B cell (primary cell): ENCODE measurements around the gene NBPF4. TPM values are rescaled to one million over a fixed set of nuclear protein-coding genes. Genes with fewer than 3 reads are reported as not detected.

ENCODE experiments used
- ATAC-seq: fragments of 200-7000 bp; cut with Tn5 transposase; one replicate; pipeline ENCODE4 v1.10.0; 2021; ENCODE audit warnings: low read depth, mild to moderate bottlenecking, moderate number of reproducible peaks, moderate library complexity
- CTCF ChIA-PET: fragments of 350-600 bp; sonication (Branson Sonifier 250); formaldehyde crosslinking; loops from one replicate; lab custom pipeline; 2021; ENCODE audit warnings: antibody characterized with exemption, inconsistent platforms; lab: Charles Lee
- POLR2A ChIA-PET: fragments of 350-600 bp; sonication (Branson Sonifier 250); formaldehyde crosslinking; loops from one replicate; lab custom pipeline; 2021; ENCODE audit warnings: antibody characterized with exemption; lab: Charles Lee
- DNase-seq: peaks from one replicate; pipeline ENCODE4 v3.0.0; 2013
- H2AFZ ChIP-seq: 2 replicates; pipeline ENCODE4 v1.6.1; 2012; ENCODE audit warnings: mild to moderate bottlenecking, low read depth, low read length; ENCODE audit not compliant: insufficient read depth, poor library complexity, severe bottlenecking
- H3K27ac ChIP-seq, 2 donors: 1 replicate in 1 of 2; 2 replicates in 1 of 2; pipeline ENCODE4 v1.5.1; 2012 to 2013; ENCODE audit warnings: low read length in 2 of 2, mild to moderate bottlenecking in 2 of 2, moderate library complexity in 1 of 2
- H3K27me3 ChIP-seq, 4 experiments: fragments of 200-600 bp in 1 of 4; sonication (generic) in 1 of 4; replicated peaks in 1 of 4; 1 replicate in 2 of 4; 2 replicates in 2 of 4; pipeline versions ENCODE4 v1.6.1 to v1.7.0; 2013 to 2016; ENCODE audit warnings: low read length in 3 of 4, mild to moderate bottlenecking in 2 of 4, mixed read lengths in 1 of 4, moderate library complexity in 1 of 4; ENCODE audit not compliant: insufficient read depth in 4 of 4, control insufficient read depth in 3 of 4; ENCODE audit errors: control extremely low read depth in 1 of 4
- H3K36me3 ChIP-seq, 2 experiments: replicated peaks in 1 of 2; 1 replicate in 1 of 2; 2 replicates in 1 of 2; pipeline versions ENCODE4 v1.6.1 to v1.7.1; 2013; ENCODE audit warnings: low read length in 1 of 2; ENCODE audit not compliant: insufficient read depth in 2 of 2, control insufficient read depth in 1 of 2; ENCODE audit errors: control extremely low read depth in 1 of 2, extremely low read depth in 1 of 2
- H3K4me1 ChIP-seq, 2 donors: fragments of 200-600 bp in 1 of 2; sonication (generic) in 1 of 2; 1 replicate in 1 of 2; 2 replicates in 1 of 2; pipeline versions ENCODE4 v1.5.1 to v1.6.1; 2013 to 2017; ENCODE audit warnings: low read length in 2 of 2; ENCODE audit not compliant: control insufficient read depth in 2 of 2, insufficient read depth in 2 of 2
- H3K4me2 ChIP-seq: replicated peaks from 2 replicates; pipeline ENCODE3; 2012; ENCODE audit warnings: mild to moderate bottlenecking, low read depth, low read length; ENCODE audit not compliant: poor library complexity, severe bottlenecking
- H3K4me3 ChIP-seq, 5 experiments: fragments of 200-600 bp in 1 of 5; sonication (generic) in 1 of 5; 1 replicate in 3 of 5; 2 replicates in 2 of 5; pipeline versions ENCODE4 v1.5.1 to v1.7.0; 2011 to 2016; ENCODE audit warnings: low read length in 4 of 5, mild to moderate bottlenecking in 4 of 5, low read depth in 2 of 5, control low read depth in 1 of 5, moderate library complexity in 1 of 5; ENCODE audit not compliant: insufficient read depth in 1 of 5; ENCODE audit errors: control extremely low read depth in 1 of 5, extremely low read depth in 1 of 5
- H3K79me2 ChIP-seq: fragments of 200-600 bp; sonication (generic); one replicate; pipeline ENCODE4 v1.6.0; 2016; ENCODE audit warnings: low read length; ENCODE audit not compliant: control insufficient read depth, insufficient read depth
- H3K9ac ChIP-seq: fragments of 200-600 bp; sonication (generic); 2 replicates; pipeline ENCODE4 v1.6.1; 2017; ENCODE audit warnings: mild to moderate bottlenecking, low read length, moderate library complexity
- H3K9me3 ChIP-seq, 3 donors: one replicate each; pipeline versions ENCODE4 v1.6.1 to v1.7.1; 2013; ENCODE audit warnings: low read length in 2 of 3; ENCODE audit not compliant: control insufficient read depth in 2 of 3, insufficient read depth in 1 of 3; ENCODE audit errors: control extremely low read depth in 1 of 3
- H4K20me1 ChIP-seq: 2 replicates; pipeline ENCODE4 v1.6.0; 2012; ENCODE audit warnings: mild to moderate bottlenecking, low read length; ENCODE audit not compliant: insufficient read depth, control insufficient read depth, poor library complexity, severe bottlenecking
- H3K27ac Mint-ChIP-seq: one replicate; pipeline ENCODE4 v1.8.0; 2021; ENCODE audit warnings: mixed read lengths
- H3K27me3 Mint-ChIP-seq: one replicate; pipeline ENCODE4 v1.8.0; 2021; ENCODE audit warnings: mixed read lengths
- H3K4me1 Mint-ChIP-seq: one replicate; pipeline ENCODE4 v1.8.0; 2021; ENCODE audit warnings: mixed read lengths
- H3K4me3 Mint-ChIP-seq: one replicate; pipeline ENCODE4 v1.8.0; 2021; ENCODE audit warnings: mixed read lengths
- H3K9me3 Mint-ChIP-seq: one replicate; pipeline ENCODE4 v1.8.0; 2022; ENCODE audit warnings: mixed read lengths; ENCODE audit not compliant: insufficient read depth
- EZH2 ChIP-seq: IDR thresholded peaks from 2 replicates; pipeline ENCODE4 v1.6.1; 2012; ENCODE audit warnings: borderline replicate concordance, low read depth, mild to moderate bottlenecking, moderate library complexity, low read length; ENCODE audit not compliant: insufficient read depth, poor library complexity, severe bottlenecking
- WGBS: methylation state at CpG from one replicate; pipeline ENCODE4 v1.1.5; 2013; ENCODE audit warnings: missing lambda C conversion rate; ENCODE audit not compliant: insufficient coverage; 5-methylcytosine and 5-hydroxymethylcytosine counted together
- intact Hi-C: fragments of 100-400 bp; cut with micrococcal nuclease; formaldehyde crosslinking; loops from one replicate; pipeline ENCODE4 v1.10.0; 2022
- polyA plus RNA-seq: library from polyadenylated mRNA; depleted of rRNA; stranded (reverse); fragments of >200 nt; gene quantifications from 2 replicates; pipeline ENCODE4 v1.2.3, GENCODE V29; 2012
- total RNA-seq, 2 donors: library from RNA; stranded (reverse); fragments of 120-200 nt in 1 of 2; gene quantifications; 1 replicate in 1 of 2; 2 replicates in 1 of 2; pipeline versions ENCODE4 v1.2.3 to v1.2.4, GENCODE V29; 2013 to 2022
- TF ChIP-seq, protein P1 (sequence below): fragments of 200-600 bp; IDR thresholded peaks from one replicate; pipeline ENCODE4 v1.8.0; 2022; ENCODE audit warnings: antibody characterized with exemption, mild to moderate bottlenecking

NBPF4 gene
- total and polyA plus RNA-seq, 2 donors (not counting 1 experiment from before 2014, with no cell fraction given): 0.04 TPM; not detected in 1

DNA sequence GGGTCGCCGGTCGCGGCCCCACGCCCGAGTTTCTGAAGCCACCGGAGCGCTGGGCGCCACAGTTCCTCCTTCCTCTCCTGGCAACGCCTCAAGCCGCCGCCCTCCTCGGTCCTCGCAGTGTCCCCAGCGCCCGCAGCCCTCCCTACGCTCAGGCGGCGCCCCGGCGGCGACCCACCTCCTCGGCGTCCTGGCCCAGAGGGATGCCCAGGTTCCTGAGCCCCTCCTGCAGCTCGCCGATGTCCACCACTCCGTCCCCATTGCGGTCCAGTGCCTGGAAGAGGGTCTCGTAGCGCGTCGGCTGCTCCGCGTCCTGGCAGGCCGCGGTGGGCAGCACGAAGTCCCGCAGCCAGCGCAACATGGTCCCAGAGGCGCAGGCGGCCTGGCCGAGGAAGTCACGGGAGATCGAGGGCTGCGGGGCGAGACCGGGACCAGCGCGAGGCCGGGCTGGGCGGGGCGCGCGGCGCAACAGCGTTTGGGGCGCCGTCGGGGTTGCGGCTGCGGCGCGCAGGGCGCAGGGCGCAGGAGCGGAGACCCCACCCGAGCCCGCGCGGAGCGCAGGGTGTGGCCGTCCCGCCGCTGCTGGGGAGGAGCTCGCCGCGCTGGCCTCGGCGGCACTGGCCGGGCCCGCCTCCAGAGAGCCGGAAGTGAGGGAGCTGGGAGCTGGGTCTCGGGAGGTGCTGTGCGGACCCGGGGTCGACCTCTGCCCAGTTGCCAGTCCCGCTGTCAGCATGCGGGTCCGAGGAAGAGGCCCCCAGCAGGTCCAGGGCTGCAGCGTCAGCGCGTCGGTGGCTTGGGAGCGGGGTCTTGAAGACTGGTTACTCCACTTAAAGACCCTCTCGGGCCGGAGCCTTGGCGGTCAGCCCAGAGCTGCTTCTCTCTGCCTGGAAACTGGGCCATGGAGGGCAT lies 43.8 kb downstream of the NBPF4 start, which contains the start of gene SLC25A24:
TSS of gene SLC25A24 (minus strand) at position 563 of the 906 bp plus-strand sequence. CDS start at position 358, 205 bp downstream.
- H2AFZ ChIP-seq: peak within 1 kb of the TSS; percentile 91
- Mint-ChIP-seq H3K27ac (peak within 1 kb of the TSS; percentile 94), H3K4me3 (peak within 1 kb of the TSS; percentile 93), H3K27me3 (no peaks in the 10 kb centered on the region), H3K9me3 (peaks cover 2% of the 10 kb centered on the region), H3K4me1 (peaks cover 32% of the 10 kb centered on the region)
- H3K4me1 ChIP-seq: peaks cover 13 to 16% of the 10 kb centered on the region in 2 donors
- H3K9me3 ChIP-seq: no peaks in the 10 kb centered on the region
- DNase-seq (peak; percentile 85), ATAC-seq (peak; percentile 95)
- peak within 1 kb of the TSS; percentile 85 to 96 (median 87) for H3K4me3 ChIP-seq
- TF ChIP-seq, protein P1, sequence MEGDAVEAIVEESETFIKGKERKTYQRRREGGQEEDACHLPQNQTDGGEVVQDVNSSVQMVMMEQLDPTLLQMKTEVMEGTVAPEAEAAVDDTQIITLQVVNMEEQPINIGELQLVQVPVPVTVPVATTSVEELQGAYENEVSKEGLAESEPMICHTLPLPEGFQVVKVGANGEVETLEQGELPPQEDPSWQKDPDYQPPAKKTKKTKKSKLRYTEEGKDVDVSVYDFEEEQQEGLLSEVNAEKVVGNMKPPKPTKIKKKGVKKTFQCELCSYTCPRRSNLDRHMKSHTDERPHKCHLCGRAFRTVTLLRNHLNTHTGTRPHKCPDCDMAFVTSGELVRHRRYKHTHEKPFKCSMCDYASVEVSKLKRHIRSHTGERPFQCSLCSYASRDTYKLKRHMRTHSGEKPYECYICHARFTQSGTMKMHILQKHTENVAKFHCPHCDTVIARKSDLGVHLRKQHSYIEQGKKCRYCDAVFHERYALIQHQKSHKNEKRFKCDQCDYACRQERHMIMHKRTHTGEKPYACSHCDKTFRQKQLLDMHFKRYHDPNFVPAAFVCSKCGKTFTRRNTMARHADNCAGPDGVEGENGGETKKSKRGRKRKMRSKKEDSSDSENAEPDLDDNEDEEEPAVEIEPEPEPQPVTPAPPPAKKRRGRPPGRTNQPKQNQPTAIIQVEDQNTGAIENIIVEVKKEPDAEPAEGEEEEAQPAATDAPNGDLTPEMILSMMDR: no peak
- no peak for TF ChIP-seq EZH2
- H3K9ac ChIP-seq: peak within 1 kb of the TSS; percentile 85
- peaks cover 24% of the 10 kb centered on the region for H3K79me2 ChIP-seq
- ChIA-PET POLR2A (interaction anchor here (0.7 to 1.6 kb wide), 5 partner anchors 19 to 900 kb away, joined by 3 to 6 read pairs (median 3); partner anchors contain the start of genes HENMT1, PRPF38B and WDR47), CTCF (interaction anchor here (0.6 to 2.0 kb wide), 11 partner anchors 10 to 492 kb away, joined by 3 to 17 read pairs (median 4); partner anchors contain the start of genes EEIG2 and PRPF38B)
- intact Hi-C loops: loop anchor here (1.0 to 5.0 kb wide), 6 partner anchors 73 to 547 kb away; partner anchors contain the start of genes EEIG2, HENMT1, PRPF38B and STXBP3
- peak within 1 kb of the TSS; percentile 89 for H3K4me2 ChIP-seq
- H3K36me3 ChIP-seq: no peaks in the 10 kb centered on the region
- under 1% methylated on average over 97 of the region's 97 CpGs for WGBS
- H3K27me3 ChIP-seq: no peaks in the 10 kb centered on the region
- peak within 1 kb of the TSS; percentile 80 to 84 for H3K27ac ChIP-seq
- peaks cover 6% of the 10 kb centered on the region for H4K20me1 ChIP-seq
